Body of pancreas (tissue), 4 donors: ENCODE results near the gene BCO1.

ENCODE experiments used
- CTCF ChIP-seq, 7 experiments: fragments of 450-650 bp in 4 of 7; fragments of 200-600 bp in 3 of 7; sonication (generic) in 3 of 7; IDR thresholded peaks; one replicate each; pipeline ENCODE4 v1.5.1; 2016 to 2019; ENCODE audit warnings: antibody characterized with exemption in 7 of 7
- POLR2A ChIP-seq, 3 donors: fragments of 450-650 bp; IDR thresholded peaks; one replicate each; pipeline ENCODE4 v1.6.1; 2016; ENCODE audit warnings: antibody characterized with exemption in 3 of 3, mild to moderate bottlenecking in 2 of 3

- no peak for TF ChIP-seq CTCF (IDR thresholded peaks at IDR 0.05)
- TF ChIP-seq POLR2A (IDR thresholded peaks at IDR 0.05), result no peak
Measured at GRCh38 chr16:81243942-81244341, 5.5 kb downstream of the BCO1 start.
